ENCODE results near the gene GMEB2. TPM values are rescaled to one million over a fixed set of nuclear protein-coding genes. Genes with fewer than 3 reads are reported as not detected.
"Not testable (repeated sequence)": the region's sequence is repeated elsewhere in the genome, so short reads cannot be mapped to it uniquely, and the experiment has no call there.

GMEB2 gene
- total RNA-seq, 2 experiments from 2014 or later: 16.2 to 16.3 TPM

DNA sequence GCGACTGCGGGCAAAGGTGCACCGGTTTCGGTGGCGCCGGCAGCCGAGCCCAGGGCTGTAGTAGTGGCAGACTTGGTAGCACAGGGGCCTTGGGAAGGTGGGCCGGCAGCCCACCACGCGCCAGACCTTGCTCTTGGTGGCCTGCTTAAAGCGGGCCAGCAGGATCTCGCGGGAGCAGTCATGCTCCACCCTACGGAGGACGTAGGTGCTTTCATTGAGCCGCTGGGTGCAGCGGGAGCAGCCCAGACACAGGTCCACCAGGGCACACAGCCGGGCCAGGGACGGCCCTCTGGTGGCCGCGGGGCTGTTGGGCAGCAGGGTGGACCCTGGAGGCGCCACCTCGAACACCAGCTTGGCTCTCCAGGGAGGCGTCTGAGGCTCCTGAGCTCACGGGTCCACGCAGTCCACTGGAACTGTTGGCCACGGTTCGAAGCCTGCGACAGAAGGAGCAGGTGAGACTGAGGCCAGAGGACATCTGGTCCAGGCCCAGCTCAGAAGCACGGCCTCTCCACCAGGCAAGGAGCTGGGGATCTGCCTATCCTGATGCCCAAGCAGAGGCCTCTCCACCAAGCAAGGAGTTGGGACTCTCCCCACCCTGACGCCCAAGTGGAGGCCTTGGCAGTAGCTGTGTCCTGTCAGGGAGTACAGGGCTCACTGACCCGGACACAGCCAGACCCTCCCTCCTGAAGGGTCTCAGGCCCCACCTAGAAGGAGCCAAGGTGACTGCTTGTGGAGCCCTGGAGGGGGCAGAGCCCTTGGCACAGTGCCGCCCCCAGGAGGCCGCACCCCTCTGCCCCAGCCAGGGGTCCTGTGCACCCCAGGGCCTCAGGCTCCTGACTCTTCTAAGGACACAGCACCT is 53.9 kb downstream of the GMEB2 start:
- H3K36me3 Mint-ChIP-seq (ENCODE audit: low read depth): no peaks in the 10 kb centered on the region
- ChIA-PET CTCF (interaction anchor here (1.6 kb wide), 1 partner anchor 36 kb away, joined by 6 read pairs; the partner anchor contains the start of gene PTK6), POLR2A (interaction anchor here (0.8 to 1.1 kb wide), 3 partner anchors 36 to 85 kb away, joined by 3 read pairs; partner anchors contain the start of genes PTK6 and RTEL1)
- peak overlapping the region; percentile 66 for H3K4me3 Mint-ChIP-seq
- no peak for DNase-seq
- intact Hi-C loops (cut with micrococcal nuclease): no loop called here
- no peaks in the 10 kb centered on the region for H3K9me3 Mint-ChIP-seq
- H3K27me3 Mint-ChIP-seq: peaks cover 3% of the 10 kb centered on the region
- H3K27ac Mint-ChIP-seq: no peak overlapping the region
- peaks cover 10% of the 10 kb centered on the region for H3K4me1 Mint-ChIP-seq (ENCODE audit: low read depth)
- TF ChIP-seq, protein P1, sequence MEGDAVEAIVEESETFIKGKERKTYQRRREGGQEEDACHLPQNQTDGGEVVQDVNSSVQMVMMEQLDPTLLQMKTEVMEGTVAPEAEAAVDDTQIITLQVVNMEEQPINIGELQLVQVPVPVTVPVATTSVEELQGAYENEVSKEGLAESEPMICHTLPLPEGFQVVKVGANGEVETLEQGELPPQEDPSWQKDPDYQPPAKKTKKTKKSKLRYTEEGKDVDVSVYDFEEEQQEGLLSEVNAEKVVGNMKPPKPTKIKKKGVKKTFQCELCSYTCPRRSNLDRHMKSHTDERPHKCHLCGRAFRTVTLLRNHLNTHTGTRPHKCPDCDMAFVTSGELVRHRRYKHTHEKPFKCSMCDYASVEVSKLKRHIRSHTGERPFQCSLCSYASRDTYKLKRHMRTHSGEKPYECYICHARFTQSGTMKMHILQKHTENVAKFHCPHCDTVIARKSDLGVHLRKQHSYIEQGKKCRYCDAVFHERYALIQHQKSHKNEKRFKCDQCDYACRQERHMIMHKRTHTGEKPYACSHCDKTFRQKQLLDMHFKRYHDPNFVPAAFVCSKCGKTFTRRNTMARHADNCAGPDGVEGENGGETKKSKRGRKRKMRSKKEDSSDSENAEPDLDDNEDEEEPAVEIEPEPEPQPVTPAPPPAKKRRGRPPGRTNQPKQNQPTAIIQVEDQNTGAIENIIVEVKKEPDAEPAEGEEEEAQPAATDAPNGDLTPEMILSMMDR (IDR thresholded peaks at IDR 0.05): no peak
- ATAC-seq: no peak

DNA sequence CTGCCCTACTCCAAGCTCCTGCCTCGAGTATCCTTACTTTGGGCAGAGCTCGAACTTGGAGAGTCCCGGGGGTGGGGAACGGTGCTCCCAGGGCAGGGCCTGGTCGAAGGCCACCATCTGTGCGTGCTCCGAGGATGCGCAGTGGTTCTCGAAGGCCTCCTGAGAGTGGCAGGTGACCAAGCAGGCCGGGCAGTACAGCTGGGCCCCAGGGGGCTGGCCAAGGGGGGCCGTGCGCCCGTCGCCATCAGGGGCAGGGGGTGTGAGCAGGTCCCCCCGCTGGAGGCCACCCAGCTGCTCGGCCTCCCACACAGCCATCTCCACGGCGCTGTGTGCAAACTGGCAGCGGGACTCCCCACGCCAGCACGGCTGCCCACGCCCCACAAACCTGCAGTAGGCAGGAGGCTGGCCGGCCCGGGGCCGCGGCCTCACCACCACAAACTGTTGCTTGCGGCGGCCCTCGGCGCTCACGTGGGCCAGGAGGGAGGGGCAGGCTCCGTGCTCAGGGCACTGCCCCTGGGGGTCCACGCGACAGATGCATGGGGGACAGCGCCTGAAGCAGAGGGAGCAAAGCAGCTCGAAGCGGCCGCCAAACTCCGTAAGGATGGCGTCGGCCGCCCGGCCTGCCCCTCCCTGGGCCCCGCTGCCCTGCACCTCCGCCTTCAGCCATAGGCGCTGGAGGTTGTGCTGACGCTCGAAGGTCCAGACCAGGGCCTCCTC is 54.7 kb downstream of the GMEB2 start:
- Mint-ChIP-seq H3K9me3 (no peaks in the 10 kb centered on the region), H3K4me3 (no peak overlapping the region), H3K4me1 (ENCODE audit: low read depth) (peaks cover 17% of the 10 kb centered on the region), H3K36me3 (ENCODE audit: low read depth) (no peaks in the 10 kb centered on the region), H3K27me3 (peaks cover 3% of the 10 kb centered on the region), H3K27ac (no peak overlapping the region)
- ChIA-PET POLR2A (interaction anchor here (0.8 to 1.1 kb wide), 2 partner anchors 35 to 123 kb away, joined by 3 read pairs; partner anchors contain the start of gene PTK6), CTCF (interaction anchor here (1.0 to 1.6 kb wide), 2 partner anchors 9 to 35 kb away, joined by 3 to 6 read pairs; partner anchors contain the start of gene PTK6)
- TF ChIP-seq, protein P1 (IDR thresholded peaks at IDR 0.05): no peak
- DNase-seq: no peak
- ATAC-seq: no peak
- intact Hi-C loops (cut with micrococcal nuclease): no loop called here

DNA sequence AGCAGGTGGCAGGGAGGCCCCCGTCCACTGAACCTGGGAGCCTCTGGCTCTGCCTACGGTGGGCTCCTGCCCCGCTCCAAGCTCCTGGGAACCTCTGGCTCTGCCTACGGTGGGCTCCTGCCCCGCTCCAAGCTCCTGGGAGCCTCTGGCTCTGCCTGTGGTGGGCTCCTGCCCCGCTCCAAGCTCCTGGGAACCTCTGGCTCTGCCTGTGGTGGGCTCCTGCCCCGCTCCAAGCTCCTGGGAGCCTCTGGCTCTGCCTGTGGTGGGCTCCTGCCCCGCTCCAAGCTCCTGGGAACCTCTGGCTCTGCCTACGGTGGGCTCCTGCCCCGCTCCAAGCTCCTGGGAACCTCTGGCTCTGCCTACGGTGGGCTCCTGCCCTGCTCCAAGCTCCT is 55.8 kb downstream of the GMEB2 start:
- intact Hi-C loops (cut with micrococcal nuclease); H3K4me3 Mint-ChIP-seq; H3K27me3 Mint-ChIP-seq; H3K27ac Mint-ChIP-seq; H3K36me3 Mint-ChIP-seq (ENCODE audit: low read depth); ATAC-seq; DNase-seq; H3K9me3 Mint-ChIP-seq: not testable (repeated sequence)
- POLR2A ChIA-PET: interaction anchor here (1.1 kb wide), 1 partner anchor 124 kb away, joined by 3 read pairs; no protein-coding TSS in a partner anchor
- CTCF ChIA-PET: interaction anchor here (1.0 kb wide), 1 partner anchor 10 kb away, joined by 3 read pairs; no protein-coding TSS in a partner anchor
- peaks cover 18% of the 10 kb centered on the region for H3K4me1 Mint-ChIP-seq (ENCODE audit: low read depth)

DNA sequence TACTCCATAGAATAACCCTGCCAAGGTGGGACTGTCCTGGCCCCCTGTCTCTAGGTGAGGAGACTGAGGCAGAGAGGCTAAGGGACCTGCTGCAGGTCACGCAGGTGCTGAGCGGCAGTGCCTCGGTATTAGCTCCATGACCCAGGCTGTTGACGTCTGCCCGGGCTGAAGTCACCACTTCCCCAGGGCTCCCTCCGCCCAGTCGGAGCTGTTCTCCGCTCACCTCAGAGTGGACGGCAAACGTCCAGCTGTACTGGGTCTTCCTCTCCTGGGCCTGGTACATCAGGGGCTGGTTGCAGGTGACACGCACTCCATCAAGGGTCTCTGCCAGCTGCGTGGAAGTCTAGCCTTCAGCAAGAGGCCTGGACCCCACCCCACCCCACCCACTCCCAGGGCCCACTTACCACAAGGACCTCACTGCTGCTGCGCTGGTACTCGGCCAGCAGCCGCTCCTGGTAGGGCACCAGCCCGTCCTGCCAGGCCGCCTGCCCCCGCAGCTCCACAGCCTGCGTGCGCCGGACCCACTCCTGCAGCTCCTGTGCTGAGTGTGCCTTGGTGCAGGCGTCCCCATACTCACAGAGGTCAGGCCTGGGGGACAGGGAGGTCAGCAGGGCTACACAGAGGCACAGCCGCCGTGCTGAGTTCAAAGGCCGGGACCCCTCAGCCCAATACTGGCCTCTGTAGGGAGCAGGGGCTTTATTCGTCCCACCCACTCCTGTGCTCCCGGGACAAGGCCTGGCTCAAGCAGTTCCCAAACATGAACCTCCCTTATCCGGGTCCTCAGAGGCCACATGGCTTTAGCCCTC is 56.4 kb downstream of the GMEB2 start:
- TF ChIP-seq, protein P1 (IDR thresholded peaks at IDR 0.05): no peak
- DNase-seq (no peak), ATAC-seq (no peak)
- CTCF ChIA-PET: interaction anchor here (1.7 kb wide), 1 partner anchor 33 kb away, joined by 5 read pairs; the partner anchor contains the start of gene PTK6
- Mint-ChIP-seq H3K27me3 (peaks cover under 1% of the 10 kb centered on the region), H3K27ac (no peak overlapping the region), H3K4me3 (no peak overlapping the region), H3K4me1 (ENCODE audit: low read depth) (peaks cover 18% of the 10 kb centered on the region), H3K36me3 (ENCODE audit: low read depth) (no peaks in the 10 kb centered on the region), H3K9me3 (no peaks in the 10 kb centered on the region)
- POLR2A ChIA-PET: no interaction called here
- intact Hi-C loops (cut with micrococcal nuclease): no loop called here

Data from activated CD8-positive, alpha-beta T cell treated with anti-CD3 and anti-CD28 coated beads for 36 hours (primary cell).